GM18499 (cell line): ENCODE data around the gene HOMEZ.
"Not testable (repeated sequence)": the region's sequence is repeated elsewhere in the genome, so short reads cannot be mapped to it uniquely, and the experiment has no call there.

ENCODE experiments used
- ATAC-seq: cut with Tn5 transposase; IDR thresholded peaks from one replicate; pipeline ENCODE4 v1.9.1; 2021; ENCODE audit warnings: moderate number of reproducible peaks; ENCODE audit not compliant: insufficient read depth, unreplicated experiment

The HOMEZ gene

DNA sequence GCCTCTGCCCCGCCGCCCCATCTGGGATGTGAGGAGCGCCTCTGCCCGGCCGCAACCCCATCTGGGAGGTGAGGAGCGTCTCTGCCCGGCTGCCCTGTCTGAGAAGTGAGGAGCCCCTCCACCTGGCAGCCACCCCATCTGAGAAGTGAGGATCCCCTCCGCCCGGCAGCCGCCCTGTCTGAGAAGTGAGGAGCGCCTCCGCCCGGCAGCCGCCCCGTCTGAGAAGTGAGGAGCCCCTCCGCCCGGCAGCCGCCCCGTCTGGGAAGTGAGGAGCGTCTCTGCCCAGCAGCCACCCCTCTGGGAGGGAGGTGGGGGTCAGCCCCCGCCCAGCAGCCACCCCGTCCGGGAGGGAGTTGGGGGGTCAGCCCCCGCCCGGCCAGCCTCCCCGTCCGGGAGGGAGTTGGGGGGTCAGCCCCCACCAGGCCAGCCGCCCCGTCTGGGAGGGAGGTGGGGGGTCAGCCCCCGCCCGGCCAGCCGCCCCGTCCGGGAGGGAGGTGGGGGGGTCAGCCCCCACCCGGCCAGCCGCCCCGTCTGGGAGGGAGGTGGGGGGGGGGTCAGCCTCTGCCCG lies 53.6 kb downstream of the HOMEZ start:
- ATAC-seq, result not testable (repeated sequence)

- no peak for ATAC-seq
Observed at GRCh38 chr14:23228812-23229211, 57.1 kb downstream of the HOMEZ start.

DNA sequence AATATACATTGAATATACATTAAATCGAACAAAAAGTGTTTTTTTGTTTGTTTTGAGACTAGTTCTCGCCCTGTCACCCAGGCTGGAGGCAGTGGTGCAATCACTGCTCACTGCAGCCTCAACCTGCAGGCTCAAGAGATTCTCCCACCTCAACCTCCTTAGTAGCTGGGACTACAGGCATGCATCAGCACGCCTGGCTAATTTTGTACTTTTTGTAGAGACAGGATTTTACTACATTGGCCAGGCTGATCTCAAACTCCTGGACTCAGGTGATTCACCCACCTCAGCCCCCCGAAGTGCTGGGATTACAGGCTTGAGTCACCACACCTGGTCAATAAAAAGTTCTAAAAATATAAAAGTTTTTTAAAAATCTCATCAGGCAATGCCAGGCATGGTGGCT lies 58.4 kb downstream of the HOMEZ start:
- ATAC-seq, result no peak

GRCh38 chr14:23224958-23225357 lies 61.0 kb downstream of the HOMEZ start:
- ATAC-seq, result not testable (repeated sequence)
